DOHH2 (cell line): ENCODE results near the gene TARP.
"Not testable (repeated sequence)": the region's sequence is repeated elsewhere in the genome, so short reads cannot be mapped to it uniquely, and the experiment has no call there.

Experiments used
- CTCF ChIP-seq: fragments of 200-600 bp; sonication (generic); IDR thresholded peaks from one replicate; pipeline ENCODE4 v1.5.1; 2014; ENCODE audit warnings: antibody characterized with exemption, mild to moderate bottlenecking, low read depth, low read length; ENCODE audit not compliant: poor library complexity, severe bottlenecking
- EZH2phosphoT487 ChIP-seq: fragments of 200-600 bp; sonication (generic); IDR thresholded peaks from 2 replicates; pipeline ENCODE4 v1.6.1; 2017; ENCODE audit warnings: borderline replicate concordance, mild to moderate bottlenecking, antibody characterized with exemption, low read length, moderate library complexity, mixed read lengths

DNA sequence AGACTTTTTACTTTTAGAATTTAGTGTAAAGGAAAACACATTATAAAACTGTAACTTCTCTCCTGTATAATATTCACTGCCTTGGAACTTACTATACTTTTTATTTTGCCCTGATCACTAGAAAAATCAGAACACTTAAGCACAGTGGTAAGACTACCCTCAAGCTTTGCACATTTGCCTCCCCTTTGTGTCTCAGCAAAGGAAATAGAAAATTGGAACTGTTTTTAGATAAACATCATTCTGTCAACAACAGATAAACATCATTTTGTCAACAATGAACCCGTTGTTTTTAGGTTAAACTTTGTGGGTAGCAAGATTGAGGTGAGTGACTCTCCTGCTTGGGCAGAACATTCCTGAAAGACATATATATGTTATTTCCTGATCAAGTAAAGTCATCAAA is 8.8 kb downstream of the TARP start:
- not testable (repeated sequence) for TF ChIP-seq CTCF, EZH2phosphoT487
